Activated T-helper 1 cell treated with anti-CD3 and anti-CD28 coated beads, Interleukin-2, amount 50 U/mL, for 16 hours (primary cell): ENCODE measurements around the gene PPL.

Source experiments
- DNase-seq, 2 donors: peaks; one replicate each; pipeline ENCODE4 v3.0.0-alpha.2; 2020; ENCODE audit warnings: low read depth in 1 of 2, low spot score in 1 of 2

Gene PPL

GRCh38 chr16:4891097-4891885 is 45.7 kb downstream of the PPL start:
- DNase-seq: no peak

GRCh38 chr16:4890686-4891085 is 46.3 kb downstream of the PPL start:
- DNase-seq: no peak

GRCh38 chr16:4890026-4890425 is 46.9 kb downstream of the PPL start:
- DNase-seq: no peak

GRCh38 chr16:4888428-4889135 is 48.4 kb downstream of the PPL start:
- DNase-seq: no peak

- no peak for DNase-seq
Measured at GRCh38 chr16:4886151-4886550, 50.8 kb downstream of the PPL start.

- no peak for DNase-seq
Measured at GRCh38 chr16:4884972-4885874, 51.7 kb downstream of the PPL start.

GRCh38 chr16:4884209-4884608 is 52.7 kb downstream of the PPL start:
- DNase-seq: no peak

- no peak for DNase-seq
Measured at GRCh38 chr16:4883501-4883900, 53.4 kb downstream of the PPL start.

GRCh38 chr16:4882633-4883285 is 54.2 kb downstream of the PPL start:
- no peak for DNase-seq

- no peak for DNase-seq
Measured at GRCh38 chr16:4882000-4882632, 54.8 kb downstream of the PPL start.

GRCh38 chr16:4880006-4880580 is 56.9 kb downstream of the PPL start:
- no peak for DNase-seq

- no peak for DNase-seq
Measured at GRCh38 chr16:4879049-4879448, 57.9 kb downstream of the PPL start.

- no peak for DNase-seq
Measured at GRCh38 chr16:4877380-4877685, 59.6 kb downstream of the PPL start.

- no peak for DNase-seq
Measured at GRCh38 chr16:4876646-4877379, 60.1 kb downstream of the PPL start.

- no peak for DNase-seq
Measured at GRCh38 chr16:4874666-4875065, 62.3 kb downstream of the PPL start.

- no peak for DNase-seq
Measured at GRCh38 chr16:4873091-4873490, 63.9 kb downstream of the PPL start.

- DNase-seq: no peak
Measured at GRCh38 chr16:4871071-4871470, 65.9 kb downstream of the PPL start.

GRCh38 chr16:4870138-4870671 is 66.7 kb downstream of the PPL start:
- no peak for DNase-seq

- no peak for DNase-seq
Measured at GRCh38 chr16:4869147-4869805, 67.7 kb downstream of the PPL start.
